Kidney tubule cell (primary cell): ENCODE results near the gene GMNN.

Experiments used
- DNase-seq: peaks from one replicate; pipeline ENCODE4 v3.0.0-alpha.2; 2018; ENCODE audit warnings: low spot score

GMNN gene

DNA sequence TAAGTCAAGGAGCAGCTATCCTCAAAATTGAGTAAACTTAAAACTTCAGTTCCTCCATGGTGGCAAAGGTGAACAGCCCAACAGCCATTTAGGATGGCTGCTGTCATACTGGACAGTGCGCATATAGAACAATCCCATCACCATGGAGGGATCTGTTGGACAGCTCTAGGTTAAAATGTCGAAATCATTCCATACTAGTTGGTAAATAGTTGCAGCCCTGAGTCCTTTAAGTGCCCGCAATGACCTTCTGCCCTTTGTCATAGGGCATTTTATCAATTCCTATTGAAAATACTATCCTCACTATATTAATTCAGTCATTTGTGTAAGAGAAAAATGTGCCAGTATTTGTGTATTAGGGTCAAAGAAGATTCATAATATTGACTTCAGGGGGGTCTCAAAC lies 32.8 kb downstream of the GMNN start:
- no peak for DNase-seq

DNA sequence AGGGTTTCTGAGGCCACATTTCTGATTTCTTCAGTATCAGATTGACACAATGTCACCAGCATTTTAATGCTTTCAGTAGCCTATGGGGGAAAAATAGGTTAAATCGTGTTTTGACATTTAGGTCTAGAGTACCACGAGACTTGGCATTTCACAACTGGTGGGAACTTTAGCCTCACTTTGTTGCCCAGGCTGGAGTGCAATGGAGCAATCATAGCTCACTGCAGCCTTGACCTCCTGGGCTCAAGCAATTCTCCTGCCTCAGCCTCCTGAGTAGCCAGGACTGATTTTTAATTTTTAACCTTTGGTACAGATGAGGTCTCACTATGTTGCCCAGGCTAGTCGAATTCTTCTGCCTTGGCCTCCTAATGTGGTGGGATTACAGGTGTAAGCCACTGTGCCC lies 35.0 kb downstream of the GMNN start:
- DNase-seq = no peak

DNA sequence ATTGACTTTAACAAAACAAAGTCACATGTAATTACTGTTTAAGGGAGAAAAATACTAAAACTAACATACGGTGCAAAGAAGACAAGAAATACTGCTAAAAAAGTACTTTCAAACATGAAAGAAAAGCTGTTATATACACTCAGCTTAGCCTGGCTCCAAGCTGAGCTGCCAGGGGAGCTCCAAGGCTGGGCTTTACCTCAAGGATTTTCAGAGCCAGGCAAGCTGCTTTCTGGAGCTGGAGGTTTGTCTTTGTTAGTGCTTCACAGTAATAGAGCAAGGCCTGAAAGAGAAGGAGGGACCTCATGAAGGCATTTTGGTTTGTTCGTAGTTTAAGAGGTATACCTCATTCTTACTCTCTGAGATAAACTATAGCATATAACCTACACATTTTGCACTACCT lies 43.6 kb downstream of the GMNN start:
- no peak for DNase-seq

DNA sequence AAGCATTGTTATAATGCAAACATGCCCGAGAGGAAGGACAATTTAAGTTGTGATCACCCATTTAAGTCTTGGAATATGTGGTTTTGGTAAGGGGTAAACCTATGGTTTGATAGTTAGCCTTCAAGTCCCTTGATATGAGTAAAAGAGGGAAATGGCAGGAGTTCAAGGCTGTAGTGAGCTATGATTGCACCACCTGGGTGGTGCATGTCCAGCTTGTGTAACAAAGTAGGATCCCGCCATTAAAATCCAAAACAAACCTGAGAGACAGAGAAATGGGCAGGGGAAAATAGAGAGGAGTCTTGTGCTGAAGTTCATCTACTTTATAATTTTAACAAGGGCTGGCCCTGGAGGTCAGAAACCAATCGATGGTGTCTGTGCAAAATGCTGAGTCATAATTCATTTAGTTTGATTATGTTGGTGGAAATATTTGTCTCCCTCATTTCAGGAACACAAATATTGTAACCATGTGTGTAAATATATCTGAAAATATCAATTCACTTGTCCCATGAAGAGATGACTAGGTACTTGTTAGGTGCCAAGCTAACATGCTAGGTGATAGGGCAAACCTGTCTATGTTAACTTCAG lies 47.2 kb downstream of the GMNN start:
- DNase-seq = no peak

DNA sequence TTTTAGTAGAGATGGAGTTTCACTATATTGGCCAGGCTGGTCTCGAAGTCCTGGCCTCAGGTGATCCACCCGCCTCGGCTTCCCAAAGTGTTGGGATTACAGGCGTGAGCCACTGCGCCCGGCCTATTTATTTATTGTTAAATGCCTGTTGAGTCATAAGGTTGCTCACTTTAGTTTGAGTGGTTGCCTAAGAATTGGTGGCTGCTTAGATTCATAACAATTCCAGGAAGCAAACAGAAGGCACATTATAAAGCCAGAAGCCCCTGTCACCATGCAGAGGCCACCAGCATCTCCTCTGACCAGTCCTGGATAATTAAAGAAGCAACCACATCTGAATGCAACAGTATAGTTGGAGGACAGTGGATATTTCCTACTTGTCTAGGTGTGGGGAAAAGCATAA lies 48.0 kb downstream of the GMNN start:
- peak; percentile 14 for DNase-seq

- no peak for DNase-seq
These were observed 48.4 kb downstream of the GMNN start for GRCh38 chr6:24823185-24823584.

- DNase-seq = no peak
These were observed 49.6 kb downstream of the GMNN start for GRCh38 chr6:24824142-24824938.

- DNase-seq = no peak
These were observed 50.4 kb downstream of the GMNN start for GRCh38 chr6:24825130-24825630.

GRCh38 chr6:24827162-24827561 lies 52.4 kb downstream of the GMNN start:
- peak; percentile 29 for DNase-seq

GRCh38 chr6:24827970-24828369 lies 53.2 kb downstream of the GMNN start:
- no peak for DNase-seq

DNA sequence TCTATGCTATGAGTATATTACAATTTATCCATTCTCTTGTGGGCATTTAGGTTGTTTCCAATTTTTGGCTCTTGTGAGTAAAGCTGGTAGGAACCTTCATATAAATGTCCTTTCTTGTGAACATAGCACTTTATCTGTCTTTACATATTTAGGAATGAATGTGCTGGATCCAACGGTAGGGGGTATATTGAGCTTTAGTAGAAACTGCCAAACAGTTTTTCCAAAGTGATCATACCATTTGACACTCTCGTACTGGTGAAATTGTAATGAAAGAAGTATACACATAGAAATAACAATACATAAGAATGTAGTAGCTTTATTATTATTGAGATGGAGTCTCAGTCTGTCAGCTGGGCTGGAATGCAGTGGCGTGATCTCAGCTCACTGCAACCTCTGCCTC lies 54.9 kb downstream of the GMNN start:
- no peak for DNase-seq

GRCh38 chr6:24831771-24832716 lies 57.3 kb downstream of the GMNN start:
- DNase-seq = no peak

GRCh38 chr6:24832794-24833193 lies 58.1 kb downstream of the GMNN start:
- no peak for DNase-seq

GRCh38 chr6:24833711-24834386 lies 59.1 kb downstream of the GMNN start:
- DNase-seq = no peak
